Activated T-cell treated with anti-CD3 and anti-CD28 coated beads for 4 hours (primary cell): ENCODE results near the gene PCSK5.

Experiments used
- DNase-seq: peaks from one replicate; pipeline ENCODE4 v3.0.0-alpha.2; 2020

Gene PCSK5

DNA sequence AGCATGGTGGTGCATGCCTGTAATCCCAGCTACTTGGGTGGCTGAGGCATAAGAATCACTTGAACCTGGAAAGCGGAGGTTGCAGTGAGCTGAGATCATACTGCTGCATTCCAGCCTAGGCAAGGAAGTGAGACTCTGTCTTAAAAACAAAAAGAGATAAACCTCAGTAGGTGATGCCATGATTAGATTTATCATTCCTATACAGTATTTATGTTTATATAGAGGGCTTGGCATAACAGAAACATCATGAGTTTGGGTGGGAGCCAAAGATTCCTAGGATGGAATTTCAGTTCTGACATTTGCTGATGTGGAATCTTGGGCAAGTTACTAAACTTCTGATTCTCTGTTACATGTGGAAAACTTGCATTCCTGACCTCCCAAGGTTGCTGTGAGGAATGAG, 481.4 kb downstream of the PCSK5 start:
- no peak for DNase-seq

DNA sequence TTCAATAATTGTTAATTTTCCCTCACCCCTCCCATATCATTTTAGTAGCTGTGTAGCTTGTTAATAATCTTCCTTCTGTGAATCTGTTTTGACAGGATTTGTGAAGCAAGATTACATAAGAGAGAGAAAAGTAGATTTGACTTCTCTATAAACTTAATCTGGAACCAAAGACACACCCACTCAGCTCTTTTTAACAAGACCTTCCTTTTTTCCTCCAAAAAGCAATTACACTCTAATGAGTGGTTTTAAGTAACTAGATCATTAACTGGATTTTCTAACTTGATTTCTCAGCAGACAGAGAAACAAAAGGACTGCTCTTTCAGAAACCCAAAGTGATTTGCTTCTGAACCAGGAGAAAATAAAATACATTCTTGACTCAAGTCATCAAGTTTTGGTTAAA, 481.9 kb downstream of the PCSK5 start:
- DNase-seq = no peak

DNA sequence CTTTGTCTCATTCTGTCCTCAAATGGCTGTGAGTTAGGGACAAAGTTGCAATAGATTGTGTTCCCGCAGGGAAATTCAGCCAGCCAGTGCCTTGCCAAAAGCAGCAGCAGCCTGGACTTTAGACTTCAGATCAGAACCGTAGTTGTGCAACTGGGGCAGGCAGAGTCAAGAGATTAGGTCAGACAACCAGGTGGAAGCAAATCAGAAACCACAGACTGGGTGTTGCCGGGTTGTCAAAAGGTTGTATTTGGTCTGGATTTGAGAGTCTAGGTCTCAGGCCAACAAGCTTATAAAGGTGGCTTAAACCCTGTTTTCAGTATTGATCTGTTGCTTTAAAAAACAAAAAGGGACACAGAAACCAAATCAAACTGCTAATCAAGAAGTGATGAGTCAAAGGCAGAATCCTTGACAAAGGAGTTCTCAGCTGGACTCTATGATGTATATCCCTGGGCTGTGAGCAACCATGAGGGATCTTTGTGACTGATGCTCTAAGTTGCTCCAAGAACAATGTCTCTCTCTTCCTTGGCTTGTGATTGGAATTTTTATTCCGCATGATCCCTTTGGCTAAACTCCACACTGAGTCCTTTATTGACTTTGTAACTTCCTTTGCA, 482.8 kb downstream of the PCSK5 start:
- DNase-seq = no peak

DNA sequence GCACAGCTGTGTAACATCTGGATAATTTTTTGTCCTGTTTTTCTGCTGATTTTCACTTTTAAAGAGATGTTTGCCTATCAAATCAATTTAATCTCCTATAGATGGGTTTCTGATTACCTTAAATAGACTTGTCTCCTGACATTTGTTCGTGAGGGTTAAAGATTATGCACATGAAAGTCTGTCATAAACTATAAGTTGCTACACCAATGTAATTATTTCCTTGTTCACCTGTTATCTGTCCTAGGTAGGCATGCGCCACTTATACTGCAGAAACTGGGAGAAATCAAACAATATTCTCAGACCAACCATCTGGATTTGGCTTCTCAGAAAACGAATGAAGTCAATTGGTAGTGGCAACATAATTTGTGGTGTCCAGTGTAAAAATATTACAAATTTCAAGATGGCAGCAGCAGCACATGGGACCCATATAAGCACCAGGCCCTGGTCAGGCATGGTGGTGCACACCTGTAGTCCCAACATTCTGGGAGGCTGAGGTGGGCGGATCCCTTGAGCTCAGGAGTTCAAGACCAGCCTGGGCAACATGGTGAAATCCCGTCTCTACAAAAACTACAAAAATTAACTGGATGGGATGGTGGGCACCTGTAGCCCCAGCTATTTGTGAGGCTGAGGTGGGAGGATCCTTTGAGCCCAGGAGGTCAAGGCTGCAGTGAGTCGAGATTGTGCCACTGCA, 483.5 kb downstream of the PCSK5 start:
- DNase-seq = no peak

DNA sequence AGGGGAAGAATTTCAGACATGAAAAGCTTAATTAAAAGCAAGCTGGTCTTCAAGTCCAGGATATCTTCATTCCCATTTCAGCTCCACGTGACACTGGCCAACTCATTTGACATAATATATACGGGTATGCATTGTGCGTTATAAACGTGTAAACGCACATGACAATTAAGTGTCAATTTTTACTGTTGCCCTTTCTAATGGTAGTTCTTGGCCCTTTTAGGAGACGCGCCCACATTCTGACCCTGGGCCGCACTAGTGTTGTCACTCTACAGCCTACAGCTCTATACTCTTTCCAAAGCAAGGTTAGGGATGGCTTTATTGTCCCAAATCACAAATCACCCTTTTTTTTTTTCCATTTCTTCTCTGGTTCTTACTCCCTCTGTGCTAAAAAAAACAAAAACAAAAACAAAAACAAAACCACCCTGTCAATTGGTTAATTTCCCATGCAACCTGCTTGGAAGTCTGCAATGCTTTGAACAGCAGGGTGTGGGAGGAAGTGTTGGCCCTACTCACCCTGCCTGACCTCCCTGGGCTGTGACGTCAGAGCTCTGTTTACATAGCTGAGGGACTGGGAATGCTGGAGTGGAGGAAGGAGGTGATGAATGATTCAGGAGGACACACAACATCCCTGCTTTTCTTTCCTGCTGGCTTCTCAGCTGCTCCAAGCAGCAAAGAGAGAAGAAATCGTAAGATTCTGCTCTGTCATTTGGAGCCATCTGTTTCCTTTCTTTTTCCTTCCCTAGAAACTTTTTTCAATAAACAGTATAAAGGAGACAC, 484.5 kb downstream of the PCSK5 start:
- no peak for DNase-seq

DNA sequence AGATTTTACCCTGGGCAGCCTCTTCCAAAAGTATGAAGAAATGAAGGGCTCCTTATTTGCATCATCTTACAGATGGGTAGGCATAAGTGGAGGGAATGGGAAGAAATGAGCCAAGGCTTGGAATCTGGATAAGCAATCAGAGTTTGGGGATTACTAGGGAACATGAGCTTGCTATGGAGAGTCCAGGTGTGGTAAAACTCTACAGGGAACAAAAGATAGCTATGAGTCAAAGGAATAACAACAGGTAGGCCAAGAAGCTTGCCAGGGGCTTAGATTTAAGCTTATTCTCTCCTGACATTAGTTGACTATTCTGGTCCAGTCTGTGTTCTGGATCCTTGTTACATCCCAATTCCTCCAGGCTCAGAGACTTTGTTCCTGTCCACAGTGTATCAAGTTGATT, 487.3 kb downstream of the PCSK5 start:
- no peak for DNase-seq

DNA sequence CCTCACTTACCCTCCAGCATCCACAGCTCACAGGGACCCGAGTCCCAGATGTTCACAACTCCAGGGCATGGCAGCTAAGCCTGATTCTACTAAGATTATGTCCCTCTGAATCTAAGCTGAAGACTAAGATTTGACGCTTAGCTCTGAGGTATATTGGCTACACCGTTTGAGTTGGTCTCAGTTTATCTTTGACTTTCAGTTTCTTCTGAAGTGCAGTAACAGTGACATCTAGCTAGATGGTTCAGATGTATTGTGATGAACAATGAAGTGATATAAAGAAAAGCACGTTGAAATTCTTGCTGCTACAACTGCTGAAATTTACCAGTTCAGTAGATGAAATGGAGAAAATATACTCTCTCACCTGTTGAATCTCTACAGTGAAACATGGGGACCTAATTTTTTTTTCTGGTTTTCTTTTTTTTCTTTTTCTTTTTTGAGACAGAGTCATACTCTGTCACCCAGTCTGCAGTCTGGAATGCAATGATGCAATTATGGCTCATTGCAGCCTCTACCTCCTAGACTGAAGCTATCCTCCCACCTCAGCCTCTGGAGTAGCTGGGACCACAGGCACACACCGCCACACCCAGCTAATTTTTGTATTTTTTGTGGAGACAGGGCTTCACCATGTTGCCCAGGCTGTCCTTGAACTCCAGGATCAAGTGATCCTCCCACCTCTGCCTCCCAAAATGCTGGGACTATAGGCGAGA, 488.0 kb downstream of the PCSK5 start:
- DNase-seq = no peak

DNA sequence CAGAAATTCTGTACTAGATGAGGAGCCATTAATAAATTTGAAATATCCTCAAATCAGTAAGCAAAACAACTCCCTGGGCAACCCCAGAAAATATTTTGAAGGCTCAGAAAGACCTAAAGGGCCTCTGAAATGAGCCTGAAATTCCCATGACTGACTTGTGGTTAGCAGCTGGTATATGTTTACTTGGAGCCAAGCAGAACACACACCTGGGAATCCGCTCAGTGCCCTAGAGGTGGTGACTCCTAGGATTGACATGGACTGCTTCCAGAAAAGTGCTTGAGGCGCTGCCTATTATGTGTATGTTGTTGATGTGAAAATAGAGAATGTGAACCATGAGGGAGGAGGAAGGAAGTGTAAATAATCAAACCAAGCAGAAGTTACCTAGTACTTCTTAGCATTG, 489.0 kb downstream of the PCSK5 start:
- DNase-seq = no peak

DNA sequence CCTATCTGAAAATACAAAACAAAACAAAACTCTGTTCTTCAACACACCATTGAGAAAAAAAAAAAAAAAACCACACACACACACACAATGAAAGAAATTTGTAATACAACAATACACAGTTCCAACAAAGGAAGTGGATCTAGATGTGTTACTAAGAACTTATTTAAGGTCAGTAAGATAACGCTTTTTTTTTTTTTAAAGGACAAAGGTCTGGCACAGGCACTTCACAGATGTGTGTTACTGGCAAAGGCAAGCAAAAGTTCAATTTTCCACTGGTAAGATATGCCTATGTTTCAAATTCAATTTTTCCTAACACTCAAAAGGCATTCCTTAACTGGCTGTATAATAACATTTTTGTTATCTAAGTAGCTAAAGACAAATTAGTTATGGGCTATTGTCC, 500.2 kb downstream of the PCSK5 start:
- no peak for DNase-seq

DNA sequence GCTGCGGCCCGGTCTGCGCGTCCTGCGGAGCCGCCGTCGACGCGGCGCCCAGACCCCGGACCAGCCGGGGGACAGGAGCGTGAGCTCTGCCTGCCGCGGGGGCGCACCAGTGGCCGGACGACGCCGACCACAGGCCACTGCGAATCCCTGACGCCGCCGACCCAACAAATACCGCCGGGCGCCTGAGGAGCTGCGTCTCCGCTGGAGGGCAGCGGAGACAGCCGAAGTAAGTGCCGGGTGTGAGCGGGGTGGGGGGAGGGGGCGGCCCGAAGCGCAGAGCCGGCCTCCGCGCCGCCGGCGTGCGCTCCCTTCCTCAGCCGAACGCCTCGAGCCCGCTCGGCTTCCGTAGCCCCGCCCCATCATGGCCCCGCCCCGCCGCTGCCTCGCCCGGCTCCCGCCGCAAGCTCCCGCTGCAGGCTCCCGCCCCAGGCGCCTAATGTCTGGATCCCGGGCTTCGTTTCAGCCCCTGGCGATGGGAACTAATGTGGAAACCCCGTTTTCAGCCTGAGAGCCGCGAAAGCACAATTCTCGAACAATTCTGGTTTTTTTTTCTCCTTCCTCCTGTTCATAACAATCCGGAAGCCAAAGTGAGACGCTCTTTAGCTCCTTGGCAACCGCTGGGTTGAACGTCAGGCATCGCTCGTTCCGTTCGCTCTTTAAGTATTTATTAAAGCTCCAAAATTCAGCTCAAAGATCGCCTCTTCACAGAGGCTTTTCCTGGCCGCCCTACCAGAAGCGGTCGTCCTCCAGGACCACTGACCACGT, 503.9 kb downstream of the PCSK5 start, which contains the start of gene RFK:
Gene RFK (minus strand): TSS at position 232 of the 765 bp plus-strand sequence. CDS start 255 bp downstream, outside the sequence.
- DNase-seq = peak; percentile 91

DNA sequence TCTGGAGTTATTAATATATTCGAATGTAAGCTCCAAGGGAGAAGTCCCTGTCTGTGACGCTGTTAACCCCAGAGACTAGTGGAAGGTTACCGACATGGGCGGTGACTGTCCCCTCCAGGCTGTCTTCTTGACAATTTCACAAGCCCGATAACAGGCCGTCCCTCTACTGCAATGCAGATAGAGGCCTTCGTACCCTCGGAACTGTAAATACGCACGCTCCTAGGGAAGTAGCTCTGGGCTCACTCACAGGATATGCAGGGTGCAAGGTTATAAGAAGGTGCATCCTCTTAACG, 504.4 kb downstream of the PCSK5 start:
- no peak for DNase-seq

DNA sequence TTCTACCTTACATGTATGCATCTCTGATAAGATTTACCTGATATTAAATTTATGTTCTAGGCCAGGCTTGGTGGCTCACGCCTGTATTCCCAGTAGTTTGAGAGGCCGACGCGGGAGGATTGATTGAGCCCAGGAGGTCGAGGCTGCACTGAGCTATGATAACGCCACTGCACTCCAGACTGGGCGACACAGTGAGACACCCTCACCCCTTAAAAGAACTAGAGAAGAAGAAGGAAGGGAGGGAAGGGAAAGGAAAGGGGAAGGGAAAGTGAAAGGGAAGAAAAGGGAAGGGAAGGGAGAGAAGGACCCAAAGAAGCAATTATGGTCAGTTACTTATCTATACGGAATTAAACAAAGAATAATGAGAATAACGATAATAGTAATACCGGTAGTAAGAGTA, 504.9 kb downstream of the PCSK5 start:
- no peak for DNase-seq

DNA sequence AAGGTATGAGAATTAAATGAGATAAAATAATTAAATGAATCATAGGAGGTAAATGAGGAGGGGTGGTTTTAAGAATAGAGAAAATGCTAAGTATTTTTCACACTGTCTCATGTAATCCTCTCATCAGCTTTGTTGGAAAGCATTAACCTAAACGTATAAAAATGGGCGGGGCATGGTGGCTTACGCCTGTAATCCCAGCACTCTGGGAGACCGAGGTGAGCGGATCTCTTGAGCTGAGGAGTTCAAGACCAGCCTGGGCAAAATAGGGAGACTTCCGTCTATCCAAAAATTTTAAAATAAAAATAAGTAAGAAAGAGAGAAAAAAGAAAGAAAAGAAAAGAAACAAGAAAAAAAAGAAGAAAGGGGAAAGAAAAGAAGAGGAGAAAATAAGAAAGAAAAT, 505.7 kb downstream of the PCSK5 start:
- DNase-seq = no peak

DNA sequence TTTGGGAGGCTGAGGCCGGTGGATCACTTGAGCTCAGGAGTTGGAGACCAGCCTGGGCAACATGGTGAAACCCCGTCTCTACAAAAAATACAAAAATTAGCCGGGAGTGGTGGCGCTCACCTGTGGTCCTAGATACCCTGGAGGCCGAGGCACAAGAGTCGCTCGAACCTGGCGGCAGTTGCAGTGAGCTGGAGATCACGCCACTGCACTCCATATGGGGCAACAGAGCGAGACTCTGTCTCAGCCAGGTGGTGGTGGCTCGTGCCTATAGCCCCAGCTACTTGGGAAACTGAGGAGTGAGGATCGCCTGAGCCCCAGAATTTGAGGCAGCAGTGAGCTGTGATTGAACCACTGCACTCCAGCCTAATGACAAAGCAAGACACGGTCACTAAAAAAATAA, 506.1 kb downstream of the PCSK5 start:
- DNase-seq = no peak

DNA sequence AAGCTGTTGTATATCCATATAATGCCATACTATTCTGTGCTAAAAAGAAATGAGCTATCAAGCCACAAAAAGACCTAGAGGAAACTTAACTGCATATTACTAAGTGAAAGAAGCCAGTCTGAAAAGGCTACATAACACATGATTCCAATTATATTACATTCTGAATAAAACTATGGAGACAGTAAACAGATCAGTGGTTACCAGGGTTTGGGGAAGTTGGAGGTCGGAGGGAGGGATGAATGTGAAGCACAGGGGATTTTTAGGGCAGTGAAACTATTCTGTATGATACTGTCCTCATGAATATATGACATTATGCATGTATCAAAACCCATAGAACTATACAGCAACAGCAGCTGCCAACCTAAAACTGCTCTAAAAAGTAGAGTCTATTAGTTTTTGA, 509.4 kb downstream of the PCSK5 start:
- no peak for DNase-seq

DNA sequence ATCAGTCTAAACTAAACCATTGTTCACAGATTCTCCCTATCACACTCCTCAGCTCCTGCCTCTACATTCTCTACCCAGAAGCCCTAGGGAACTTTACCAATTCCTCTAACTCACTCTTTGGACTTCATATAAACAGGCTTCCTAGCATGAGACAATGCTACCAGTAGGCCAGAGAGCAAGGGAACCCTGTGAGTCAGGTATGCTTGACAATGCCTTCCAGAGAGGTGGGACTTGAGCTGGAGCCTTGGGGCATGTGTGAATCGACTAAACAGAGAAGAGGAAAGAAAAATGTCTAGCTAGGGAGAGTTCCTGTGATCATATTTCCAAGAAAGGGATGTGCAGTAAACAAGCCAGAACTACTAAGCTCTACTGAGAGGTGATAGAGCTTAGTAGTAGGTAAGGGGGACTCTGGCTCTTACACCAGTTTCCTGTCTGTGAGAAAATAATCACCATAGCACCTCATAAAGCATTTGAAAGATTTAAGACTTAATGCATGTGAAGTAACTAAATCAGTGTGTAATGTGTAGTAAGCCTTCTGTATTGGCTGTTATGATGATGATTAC, 510.1 kb downstream of the PCSK5 start:
- no peak for DNase-seq

DNA sequence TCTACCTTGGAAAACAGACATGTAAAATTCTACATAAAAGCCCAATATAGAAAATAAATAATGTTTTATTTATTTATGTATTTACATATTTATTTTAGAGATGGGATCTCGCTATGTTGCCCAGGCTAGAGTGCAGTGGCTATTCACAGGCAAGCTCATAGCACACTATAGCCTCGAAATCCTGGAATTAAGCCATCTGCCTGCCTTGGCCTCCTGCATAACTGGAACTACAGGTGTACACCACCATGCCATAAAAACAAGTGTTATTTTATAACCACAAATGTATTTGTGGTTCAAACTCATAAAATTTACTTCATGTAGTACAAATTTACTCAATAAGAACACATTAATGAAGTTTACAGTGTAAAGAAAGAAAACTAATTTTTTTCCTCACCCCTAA, 510.7 kb downstream of the PCSK5 start:
- no peak for DNase-seq

DNA sequence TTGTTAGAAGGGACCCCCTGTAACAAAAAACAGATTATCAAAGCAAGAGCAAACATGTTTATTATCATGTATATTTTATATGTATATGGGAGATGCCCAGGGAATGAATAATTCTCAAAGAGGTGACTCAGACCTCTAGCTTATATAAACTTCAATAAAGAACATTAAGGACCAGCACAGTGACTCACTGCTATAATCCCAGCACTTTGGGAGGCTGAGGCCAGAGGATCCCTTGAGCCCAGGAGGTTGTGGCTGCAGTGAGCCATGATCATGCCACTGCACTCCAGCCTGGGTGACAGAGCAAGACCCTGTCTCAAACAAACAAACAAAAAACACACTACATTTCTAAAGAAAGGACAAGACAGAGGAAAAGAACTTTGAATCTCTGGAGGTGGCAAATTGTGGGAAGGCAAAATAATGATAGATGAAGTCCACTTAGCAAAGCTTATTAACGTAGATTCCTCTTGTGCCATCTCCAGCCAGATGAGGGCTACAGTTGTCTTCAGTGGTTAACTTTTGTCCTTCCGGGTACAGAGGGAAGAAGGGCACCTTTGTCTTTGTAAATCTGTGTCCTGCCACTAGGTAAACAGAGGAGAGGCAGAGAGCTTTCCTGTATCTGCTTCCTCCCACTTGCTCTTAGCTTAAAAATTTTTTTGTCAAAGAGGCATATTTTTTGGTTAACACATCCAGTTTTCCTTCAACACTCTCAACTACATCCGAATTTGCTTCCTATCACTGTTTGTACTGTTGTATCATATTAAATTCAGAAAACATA, 511.3 kb downstream of the PCSK5 start:
- DNase-seq = no peak

DNA sequence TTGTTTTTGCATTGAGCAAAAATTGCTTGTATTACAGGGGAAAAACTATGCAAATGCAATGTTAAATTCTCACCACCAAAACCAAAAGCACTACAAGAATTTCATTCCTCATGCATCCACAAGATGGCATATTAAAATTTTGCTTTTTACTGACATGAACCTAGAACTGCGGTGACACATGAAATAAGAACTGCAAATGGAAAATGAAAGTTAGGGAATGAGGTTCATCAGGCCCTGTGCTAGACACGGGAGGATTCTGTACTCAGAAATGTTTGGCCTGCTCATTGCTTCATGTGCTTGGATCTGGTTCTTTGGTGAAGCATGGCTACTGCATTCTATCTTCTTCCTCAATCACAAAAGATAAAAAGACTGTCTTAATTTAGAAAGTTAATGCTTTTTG, 512.9 kb downstream of the PCSK5 start:
- no peak for DNase-seq

DNA sequence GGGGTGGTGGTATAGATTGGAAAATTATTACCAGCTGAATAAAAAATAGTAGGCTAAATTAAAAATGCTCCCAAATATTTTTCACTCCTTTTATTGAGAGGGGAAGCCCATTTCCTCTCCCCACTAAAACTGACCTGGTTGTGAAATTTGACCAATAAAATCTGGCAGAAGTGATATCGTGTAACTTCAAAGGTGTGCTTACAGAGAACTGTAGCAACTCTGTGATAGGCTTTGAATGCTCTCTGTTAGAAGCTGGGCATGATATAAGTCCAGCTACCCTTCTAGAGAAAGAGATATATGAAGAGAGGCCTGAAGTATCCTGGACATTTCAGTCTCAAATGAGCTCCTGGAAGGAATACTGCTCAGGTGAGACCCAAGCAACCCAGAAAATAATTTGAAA, 513.9 kb downstream of the PCSK5 start:
- no peak for DNase-seq

DNA sequence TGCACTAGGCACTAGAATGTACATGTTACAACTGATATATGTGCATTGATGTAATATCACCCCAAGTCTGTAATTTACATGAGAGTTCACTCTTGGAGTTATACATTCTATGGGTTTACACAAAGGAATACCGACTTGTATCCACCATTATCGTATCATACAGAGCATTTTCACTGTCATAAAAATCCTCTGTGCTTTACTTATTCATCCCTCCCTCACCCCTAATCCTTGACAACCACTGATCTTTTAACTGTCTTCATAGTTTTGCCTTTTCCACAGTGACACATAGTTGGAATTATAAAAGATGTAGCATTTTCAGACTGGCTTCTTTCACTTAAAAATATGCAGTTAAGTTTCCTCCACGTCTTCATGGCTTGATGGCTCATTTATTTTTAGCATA, 514.9 kb downstream of the PCSK5 start:
- no peak for DNase-seq

DNA sequence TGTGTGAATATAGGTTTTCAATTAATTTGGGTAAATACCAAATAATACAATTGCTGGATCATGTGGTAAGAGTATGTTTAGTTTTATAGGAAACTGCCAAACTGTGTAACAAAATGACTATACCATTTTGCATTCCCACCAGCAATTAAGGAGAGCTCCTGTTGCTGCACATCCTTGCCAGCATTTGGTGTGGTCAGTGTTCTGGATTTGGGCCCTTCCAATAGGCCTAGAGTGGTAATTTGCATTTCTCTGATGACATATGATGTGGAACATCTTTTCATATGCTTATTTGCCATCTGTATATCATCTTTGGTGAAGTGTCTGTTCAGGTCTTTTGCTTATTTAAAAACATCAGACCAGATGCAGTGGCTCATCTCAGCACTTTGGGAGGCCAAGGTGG, 515.4 kb downstream of the PCSK5 start:
- no peak for DNase-seq
